Measurements from ENCODE around the gene RAD51B.

- TF ChIP-seq CTCF (optimal IDR thresholded peaks at IDR 0.05 in 1 of 3, IDR thresholded peaks at IDR 0.05 in 1 of 3, conservative IDR thresholded peaks at IDR 0.05 in 1 of 3; ENCODE audit: extremely low read depth in 1 of 3, insufficient read depth in 2 of 3, low read length in 3 of 3) = no peak
- no peak for TF ChIP-seq EZH2 (IDR thresholded peaks at IDR 0.05; ENCODE audit: low read length)
Observed at GRCh38 chr14:68133856-68134255, 314.3 kb downstream of the RAD51B start.

Measured in keratinocyte (primary cell).